IPS-NIHi11 (cell line): ENCODE measurements around the gene FAM177B.
"Not testable (repeated sequence)": the region's sequence is repeated elsewhere in the genome, so short reads cannot be mapped to it uniquely, and the experiment has no call there.

Experiments used
- DNase-seq: peaks from one replicate; pipeline ENCODE4 v3.0.0; 2012; ENCODE audit warnings: mixed read lengths, low spot score

Gene FAM177B

GRCh38 chr1:222741630-222742457 lies 4.8 kb downstream of the FAM177B start:
- not testable (repeated sequence) for DNase-seq

- peak; percentile 33 for DNase-seq
Measured at GRCh38 chr1:222749927-222750326, 12.9 kb downstream of the FAM177B start.

- no peak for DNase-seq
Measured at GRCh38 chr1:222750651-222751050, 13.6 kb downstream of the FAM177B start.

- DNase-seq = no peak
Measured at GRCh38 chr1:222751255-222751654, 14.3 kb downstream of the FAM177B start.

- DNase-seq = no peak
Measured at GRCh38 chr1:222754366-222755139, 17.6 kb downstream of the FAM177B start.

GRCh38 chr1:222757646-222758268 lies 20.8 kb downstream of the FAM177B start:
- DNase-seq = no peak

- no peak for DNase-seq
Measured at GRCh38 chr1:222759451-222760035, 22.5 kb downstream of the FAM177B start.

- DNase-seq = no peak
Measured at GRCh38 chr1:222761083-222761482, 24.1 kb downstream of the FAM177B start.

- DNase-seq = not testable (repeated sequence)
Measured at GRCh38 chr1:222762178-222762577, 25.2 kb downstream of the FAM177B start.

GRCh38 chr1:222767152-222767571 lies 30.2 kb downstream of the FAM177B start:
- DNase-seq = no peak

- no peak for DNase-seq
Measured at GRCh38 chr1:222768592-222768991, 31.6 kb downstream of the FAM177B start.

GRCh38 chr1:222769181-222769580 lies 32.2 kb downstream of the FAM177B start:
- DNase-seq = no peak

GRCh38 chr1:222769971-222770620 lies 33.1 kb downstream of the FAM177B start:
- no peak for DNase-seq

- no peak for DNase-seq
Measured at GRCh38 chr1:222772996-222773379, 36.0 kb downstream of the FAM177B start.

GRCh38 chr1:222777463-222777862 lies 40.5 kb downstream of the FAM177B start:
- DNase-seq = no peak

GRCh38 chr1:222777977-222778376 lies 41.0 kb downstream of the FAM177B start:
- no peak for DNase-seq

GRCh38 chr1:222781251-222781650 lies 44.2 kb downstream of the FAM177B start:
- no peak for DNase-seq

GRCh38 chr1:222783051-222783450 lies 46.0 kb downstream of the FAM177B start:
- DNase-seq = no peak

- no peak for DNase-seq
Measured at GRCh38 chr1:222784371-222784770, 47.4 kb downstream of the FAM177B start.

GRCh38 chr1:222784916-222785315 lies 47.9 kb downstream of the FAM177B start:
- no peak for DNase-seq

- DNase-seq = no peak
Measured at GRCh38 chr1:222785529-222785928, 48.5 kb downstream of the FAM177B start.

- no peak for DNase-seq
Measured at GRCh38 chr1:222786121-222786520, 49.1 kb downstream of the FAM177B start.
